PC-3 (cell line): Measurements from ENCODE around the gene ADGRD1. TPM values are rescaled to one million over a fixed set of nuclear protein-coding genes. Genes with fewer than 3 reads are reported as not detected.

Experiments
- ATAC-seq: fragments of 200-7000 bp; cut with Tn5 transposase; 2 replicates; pipeline ENCODE4 v1.9.1; 2020; ENCODE audit warnings: mild to moderate bottlenecking, moderate library complexity
- BruUV-seq: library from RNA; stranded (reverse); fragments of 400-500 nt; replicated peaks from 2 replicates; lab custom pipeline; 2021; lab: Mats Ljungman, UMichigan
- CTCF ChIA-PET: fragments of 300-600 bp; sonication (Branson Sonifier 250); formaldehyde crosslinking; loops from one replicate; lab custom pipeline; 2022; ENCODE audit warnings: antibody characterized with exemption; lab: Charles Lee
- POLR2A ChIA-PET: fragments of 300-600 bp; sonication (Branson Sonifier 250); formaldehyde crosslinking; loops from one replicate; lab custom pipeline; 2022; ENCODE audit warnings: antibody characterized with exemption; ENCODE audit not compliant: unreplicated experiment; lab: Charles Lee
- DNase-seq: peaks from one replicate; pipeline ENCODE4 v3.0.0-alpha.2; 2015
- H2AFZ ChIP-seq: fragments of 300-600 bp; sonication (generic); 2 replicates; pipeline ENCODE4 v1.6.0; 2016; ENCODE audit warnings: antibody characterized with exemption, low read length
- H3F3A ChIP-seq: fragments of 300-600 bp; sonication (generic); one replicate; pipeline ENCODE4 v1.6.0; 2017; ENCODE audit warnings: antibody characterized with exemption, low read length, control low read depth, mild to moderate bottlenecking; ENCODE audit not compliant: unreplicated experiment
- H3K27ac ChIP-seq: fragments of 300-600 bp; sonication (generic); 2 replicates; pipeline ENCODE4 v1.5.1; 2016; ENCODE audit warnings: mild to moderate bottlenecking, low read length
- H3K27me3 ChIP-seq: fragments of 300-600 bp; sonication (generic); 2 replicates; pipeline ENCODE4 v1.6.1; 2016; ENCODE audit warnings: low read length, mixed read lengths
- H3K36me3 ChIP-seq: fragments of 300-600 bp; sonication (generic); 2 replicates; pipeline ENCODE4 v1.6.1; 2016; ENCODE audit warnings: low read depth, mixed run types, low read length, mixed read lengths
- H3K4me1 ChIP-seq: fragments of 300-600 bp; sonication (generic); 2 replicates; pipeline ENCODE4 v1.5.1; 2016; ENCODE audit warnings: low read length; ENCODE audit not compliant: insufficient read depth
- H3K4me2 ChIP-seq: fragments of 300-600 bp; sonication (generic); 2 replicates; pipeline ENCODE4 v1.6.0; 2016; ENCODE audit warnings: low read length
- H3K4me3 ChIP-seq: fragments of 300-600 bp; sonication (generic); 2 replicates; pipeline ENCODE4 v1.5.1; 2016; ENCODE audit warnings: mild to moderate bottlenecking, low read length, mixed read lengths
- H3K79me2 ChIP-seq: fragments of 300-600 bp; sonication (generic); 2 replicates; pipeline ENCODE4 v1.6.1; 2017; ENCODE audit warnings: low read length, mixed read lengths
- H3K9ac ChIP-seq: fragments of 300-600 bp; sonication (generic); 2 replicates; pipeline ENCODE4 v1.6.0; 2016; ENCODE audit warnings: mild to moderate bottlenecking, low read length
- H3K9me2 ChIP-seq: fragments of 300-600 bp; sonication (generic); replicated peaks from 2 replicates; pipeline ENCODE4 v1.6.1; 2016; ENCODE audit warnings: mixed run types, low read length, mixed read lengths
- H3K9me3 ChIP-seq: fragments of 300-600 bp; sonication (generic); 2 replicates; pipeline ENCODE4 v1.6.1; 2016; ENCODE audit warnings: low read length, mixed read lengths
- H4K20me1 ChIP-seq: fragments of 300-600 bp; sonication (generic); 2 replicates; pipeline ENCODE4 v1.6.1; 2016; ENCODE audit warnings: low read length, mixed read lengths
- EZH2 ChIP-seq: fragments of 300-600 bp; sonication (generic); IDR thresholded peaks from one replicate; pipeline ENCODE4 v1.6.1; 2017; ENCODE audit warnings: antibody characterized with exemption, mild to moderate bottlenecking, low read length; ENCODE audit not compliant: unreplicated experiment
- EZH2phosphoT487 ChIP-seq: fragments of 300-600 bp; sonication (generic); IDR thresholded peaks from 2 replicates; pipeline ENCODE4 v1.6.1; 2018; ENCODE audit warnings: mild to moderate bottlenecking, antibody characterized with exemption, low read length, borderline replicate concordance
- intact Hi-C: fragments of 100-400 bp; cut with micrococcal nuclease; formaldehyde crosslinking; loops from 2 replicates; pipeline ENCODE4 v1.9.0; 2023
- total RNA-seq: library from RNA; depleted of rRNA; stranded (reverse); fragments of >200 nt; gene quantifications from 2 replicates; pipeline ENCODE4 v1.2.3, GENCODE V29; 2014
- TF ChIP-seq, protein P1 (sequence below): fragments of 300-600 bp; sonication (generic); conservative IDR thresholded peaks from 2 replicates; pipeline ENCODE4 v1.5.1; 2017; ENCODE audit warnings: antibody characterized with exemption, low read depth, mild to moderate bottlenecking, low read length

Gene ADGRD1
- total RNA-seq, 1 experiment from 2014 or later = 0.18 TPM

DNA sequence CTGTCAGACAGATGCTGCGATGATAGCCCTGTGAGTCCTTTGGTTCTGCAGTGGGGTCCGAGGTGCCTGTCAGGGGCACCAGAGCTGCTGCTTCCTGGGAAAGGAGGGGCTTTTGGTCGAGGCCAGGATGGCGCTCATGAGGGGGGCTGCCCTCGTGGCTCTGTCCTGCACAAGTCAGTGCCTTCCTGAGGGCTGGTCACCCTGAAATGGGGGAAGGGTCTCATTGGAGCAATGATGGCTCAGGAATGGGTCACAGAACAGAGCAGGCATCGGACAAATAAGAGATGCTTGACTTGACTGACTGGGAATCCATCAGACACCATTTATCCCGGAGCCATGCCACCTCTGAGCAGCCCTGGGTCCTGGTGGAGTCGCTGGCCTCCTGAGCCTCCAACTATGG, 121.9 kb downstream of the ADGRD1 start:
- ChIA-PET CTCF (no interaction called here), POLR2A (no interaction called here)
- no peak for ATAC-seq
- no peak overlapping the region for H3K4me3 ChIP-seq
- H3K9me2 ChIP-seq = no peaks in the 10 kb centered on the region
- DNase-seq = no peak
- TF ChIP-seq EZH2 = no peak
- TF ChIP-seq EZH2phosphoT487 = no peak
- TF ChIP-seq, protein P1, sequence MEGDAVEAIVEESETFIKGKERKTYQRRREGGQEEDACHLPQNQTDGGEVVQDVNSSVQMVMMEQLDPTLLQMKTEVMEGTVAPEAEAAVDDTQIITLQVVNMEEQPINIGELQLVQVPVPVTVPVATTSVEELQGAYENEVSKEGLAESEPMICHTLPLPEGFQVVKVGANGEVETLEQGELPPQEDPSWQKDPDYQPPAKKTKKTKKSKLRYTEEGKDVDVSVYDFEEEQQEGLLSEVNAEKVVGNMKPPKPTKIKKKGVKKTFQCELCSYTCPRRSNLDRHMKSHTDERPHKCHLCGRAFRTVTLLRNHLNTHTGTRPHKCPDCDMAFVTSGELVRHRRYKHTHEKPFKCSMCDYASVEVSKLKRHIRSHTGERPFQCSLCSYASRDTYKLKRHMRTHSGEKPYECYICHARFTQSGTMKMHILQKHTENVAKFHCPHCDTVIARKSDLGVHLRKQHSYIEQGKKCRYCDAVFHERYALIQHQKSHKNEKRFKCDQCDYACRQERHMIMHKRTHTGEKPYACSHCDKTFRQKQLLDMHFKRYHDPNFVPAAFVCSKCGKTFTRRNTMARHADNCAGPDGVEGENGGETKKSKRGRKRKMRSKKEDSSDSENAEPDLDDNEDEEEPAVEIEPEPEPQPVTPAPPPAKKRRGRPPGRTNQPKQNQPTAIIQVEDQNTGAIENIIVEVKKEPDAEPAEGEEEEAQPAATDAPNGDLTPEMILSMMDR = no peak
- no peaks in the 10 kb centered on the region for H3K9me3 ChIP-seq
- no peak overlapping the region for H3K9ac ChIP-seq
- BruUV-seq = no TSS peak
- H3F3A ChIP-seq = no peaks in the 10 kb centered on the region
- peaks cover 73% of the 10 kb centered on the region for H3K27me3 ChIP-seq
- no peaks in the 10 kb centered on the region for H4K20me1 ChIP-seq
- no peaks in the 10 kb centered on the region for H3K36me3 ChIP-seq
- no peak overlapping the region for H2AFZ ChIP-seq
- no peaks in the 10 kb centered on the region for H3K79me2 ChIP-seq
- intact Hi-C loops = no loop called here
- H3K4me1 ChIP-seq = no peaks in the 10 kb centered on the region
- no peak overlapping the region for H3K4me2 ChIP-seq
- no peak overlapping the region for H3K27ac ChIP-seq

DNA sequence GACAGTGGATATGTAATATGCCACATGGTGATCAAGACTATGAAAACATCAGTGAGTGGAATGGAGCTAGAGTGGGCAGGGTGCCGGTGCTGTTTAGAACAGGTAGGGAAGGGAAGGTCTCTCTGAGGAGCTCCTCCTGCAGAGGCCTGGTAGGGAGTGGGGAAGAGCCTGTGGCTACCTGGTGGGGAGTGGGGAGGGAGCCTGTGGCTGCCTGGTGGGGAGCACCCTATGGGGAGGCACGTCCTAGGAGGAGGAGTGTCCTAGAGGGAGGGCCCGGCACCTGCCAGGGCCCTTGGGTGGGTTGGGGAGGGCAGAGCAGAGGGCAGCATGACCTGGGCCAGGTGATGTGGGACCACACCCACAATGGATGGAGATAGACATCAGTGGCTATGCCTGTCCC, 122.6 kb downstream of the ADGRD1 start:
- Histone ChIP-seq H2AFZ (no peak overlapping the region), H3K9me2 (no peaks in the 10 kb centered on the region), H3K4me2 (no peak overlapping the region), H3K27ac (no peak overlapping the region), H3K9ac (no peak overlapping the region), H3K9me3 (no peaks in the 10 kb centered on the region), H3K4me3 (no peak overlapping the region), H4K20me1 (no peaks in the 10 kb centered on the region), H3K36me3 (no peaks in the 10 kb centered on the region), H3K79me2 (no peaks in the 10 kb centered on the region), H3F3A (no peaks in the 10 kb centered on the region), H3K4me1 (no peaks in the 10 kb centered on the region), H3K27me3 (peaks cover 75% of the 10 kb centered on the region)
- DNase-seq (no peak), ATAC-seq (no peak)
- ChIA-PET POLR2A (no interaction called here), CTCF (no interaction called here)
- no TSS peak for BruUV-seq
- intact Hi-C loops = no loop called here
- no peak for TF ChIP-seq EZH2phosphoT487
- TF ChIP-seq EZH2 = no peak
- TF ChIP-seq, protein P1 = no peak

DNA sequence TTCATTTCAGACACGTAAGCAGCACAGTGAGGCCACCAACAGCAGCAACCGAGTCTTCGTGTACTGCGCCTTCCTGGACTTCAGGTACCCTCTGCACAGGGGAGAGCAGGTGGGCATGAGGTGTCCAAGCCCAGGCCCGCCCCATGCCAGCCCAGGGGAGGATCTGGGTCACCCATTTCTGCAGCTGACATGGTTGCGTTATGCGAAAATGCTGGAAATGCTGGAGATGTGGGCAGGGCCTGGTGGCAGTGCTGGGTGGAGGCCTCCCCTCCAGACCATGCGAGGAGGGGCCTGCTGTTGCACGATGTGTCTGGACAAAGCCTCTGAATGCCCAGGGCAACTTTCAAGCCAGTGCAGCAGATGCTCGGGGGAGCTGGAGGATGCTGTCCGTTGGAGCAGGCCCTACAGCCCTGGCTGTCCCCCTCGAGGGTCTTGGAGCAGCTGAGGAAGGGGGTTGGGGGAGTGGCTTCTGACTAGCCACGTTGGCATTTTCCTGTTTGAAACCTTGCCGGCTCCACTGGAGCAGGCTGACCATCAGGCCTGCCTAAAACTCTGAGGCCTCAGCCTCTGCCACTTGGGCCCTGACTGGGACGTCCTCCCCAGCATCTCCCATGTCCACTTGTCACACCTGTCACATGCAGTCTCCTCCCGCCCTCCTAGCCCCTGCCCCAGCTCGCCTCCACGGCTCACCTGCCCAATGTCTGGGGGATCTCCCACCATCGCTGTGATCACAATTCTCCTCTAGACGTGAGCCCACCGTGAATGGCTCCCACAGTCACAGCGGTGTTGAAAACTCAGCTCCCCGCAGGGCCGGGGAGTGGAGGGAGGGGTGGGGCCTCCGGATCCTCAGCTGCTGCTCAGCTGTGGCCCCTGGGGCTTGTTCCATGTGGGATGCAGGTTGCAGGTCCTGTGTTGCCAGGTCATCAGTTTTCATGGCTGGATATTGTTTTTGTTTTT, 123.4 kb downstream of the ADGRD1 start:
- ChIA-PET POLR2A (no interaction called here), CTCF (no interaction called here)
- DNase-seq (no peak), ATAC-seq (no peak)
- H3K4me1 ChIP-seq = no peaks in the 10 kb centered on the region
- H3K4me3 ChIP-seq = no peak overlapping the region
- H3K4me2 ChIP-seq = no peak overlapping the region
- no peaks in the 10 kb centered on the region for H4K20me1 ChIP-seq
- H3K9ac ChIP-seq = no peak overlapping the region
- H2AFZ ChIP-seq = no peak overlapping the region
- no peaks in the 10 kb centered on the region for H3K79me2 ChIP-seq
- TF ChIP-seq, protein P1 = no peak
- no peak for TF ChIP-seq EZH2
- no peak for TF ChIP-seq EZH2phosphoT487
- H3K27ac ChIP-seq = no peak overlapping the region
- no peaks in the 10 kb centered on the region for H3F3A ChIP-seq
- no TSS peak for BruUV-seq
- H3K9me3 ChIP-seq = no peaks in the 10 kb centered on the region
- no peaks in the 10 kb centered on the region for H3K36me3 ChIP-seq
- intact Hi-C loops = no loop called here
- no peaks in the 10 kb centered on the region for H3K9me2 ChIP-seq
- H3K27me3 ChIP-seq = peaks cover 80% of the 10 kb centered on the region
